Ishikawa (cell line): Measurements from ENCODE around the gene ASNSD1.
A peak's percentile ranks its signal among the peaks of the same experiment; 100 is the strongest.

Experiments
- CEBPB ChIP-seq: IDR thresholded peaks from 2 replicates; pipeline ENCODE4 v1.6.1; 2012
- CREB1 ChIP-seq: IDR thresholded peaks from 2 replicates; pipeline ENCODE4 v1.6.1; 2012; ENCODE audit warnings: low read depth
- EGR1 ChIP-seq: IDR thresholded peaks from 2 replicates; pipeline ENCODE4 v1.6.1; 2012
- EP300 ChIP-seq: IDR thresholded peaks from 2 replicates; pipeline ENCODE4 v1.6.1; 2012; ENCODE audit warnings: borderline replicate concordance
- FOXM1 ChIP-seq: IDR thresholded peaks from 2 replicates; pipeline ENCODE4 v1.6.1; 2012; ENCODE audit warnings: low read depth, borderline replicate concordance
- MAX ChIP-seq: IDR thresholded peaks from 2 replicates; pipeline ENCODE4 v1.6.1; 2012
- NFIC ChIP-seq: IDR thresholded peaks from 2 replicates; pipeline ENCODE4 v1.6.1; 2012
- RAD21 ChIP-seq: IDR thresholded peaks from 2 replicates; pipeline ENCODE4 v1.6.1; 2012; ENCODE audit warnings: low read depth
- REST ChIP-seq: IDR thresholded peaks from 2 replicates; pipeline ENCODE4 v1.6.1; 2012; ENCODE audit warnings: low read depth, mild to moderate bottlenecking
- TAF1 ChIP-seq: IDR thresholded peaks from 2 replicates; pipeline ENCODE4 v1.6.1; 2012; ENCODE audit warnings: low read depth, mild to moderate bottlenecking
- TCF12 ChIP-seq: IDR thresholded peaks from 2 replicates; pipeline ENCODE4 v1.6.1; 2012; ENCODE audit warnings: low read depth
- TEAD4 ChIP-seq: IDR thresholded peaks from 2 replicates; pipeline ENCODE4 v1.6.1; 2012
- USF1 ChIP-seq: IDR thresholded peaks from 2 replicates; pipeline ENCODE4 v1.6.1; 2012
- YY1 ChIP-seq: IDR thresholded peaks from 2 replicates; pipeline ENCODE4 v1.6.1; 2012; ENCODE audit warnings: low read depth
- ZBTB7A ChIP-seq: IDR thresholded peaks from 2 replicates; pipeline ENCODE4 v1.6.1; 2012; ENCODE audit warnings: low read depth

The ASNSD1 gene

GRCh38 chr2:189627789-189628188 is 33.5 kb upstream of the ASNSD1 start:
- TF ChIP-seq TAF1 (no peak), TCF12 (no peak), REST (no peak), MAX (no peak)

DNA sequence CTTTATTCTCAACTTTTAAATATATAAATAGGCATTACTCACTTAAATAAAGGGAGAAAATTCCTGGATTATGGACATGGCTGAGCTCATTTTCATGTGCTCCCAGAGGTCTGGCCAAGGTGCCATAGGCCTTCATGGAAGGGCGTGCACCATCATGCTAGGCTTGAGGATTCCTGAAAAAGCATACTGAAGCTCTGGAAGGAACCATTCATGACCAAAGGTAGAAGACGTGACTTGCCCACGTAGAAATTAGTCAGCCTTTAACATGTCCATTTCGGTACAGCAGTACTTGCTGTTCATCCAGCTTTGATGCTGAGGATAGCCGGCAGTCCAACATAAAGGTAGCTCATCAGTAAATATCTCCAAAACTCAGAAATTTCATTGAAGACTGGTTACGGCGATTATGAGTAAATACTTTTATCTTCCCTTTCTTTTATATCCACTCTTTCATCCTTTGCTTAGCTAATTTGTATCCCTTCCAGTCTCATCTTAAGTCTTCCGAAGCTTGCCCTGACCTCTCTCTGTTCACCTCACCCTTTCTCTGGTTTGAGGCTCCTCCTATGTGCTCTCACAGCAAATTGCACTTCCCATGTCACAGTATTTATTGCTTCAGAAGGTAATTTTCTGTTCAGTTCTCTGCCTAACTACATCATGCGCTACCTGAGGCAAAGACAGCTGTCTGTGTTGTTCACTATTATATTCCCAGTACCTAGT is 32.3 kb upstream of the ASNSD1 start:
- TF ChIP-seq TEAD4 (no peak), RAD21 (peak; percentile 27)

- TF ChIP-seq YY1 (no peak), CEBPB (no peak), TCF12 (no peak), ZBTB7A (no peak), EP300 (no peak), EGR1 (no peak), TEAD4 (no peak), FOXM1 (no peak), USF1 (no peak), RAD21 (no peak), NFIC (no peak), REST (no peak), CREB1 (no peak), MAX (no peak), TAF1 (no peak)
Measured at GRCh38 chr2:189629531-189630453, 31.5 kb upstream of the ASNSD1 start.

DNA sequence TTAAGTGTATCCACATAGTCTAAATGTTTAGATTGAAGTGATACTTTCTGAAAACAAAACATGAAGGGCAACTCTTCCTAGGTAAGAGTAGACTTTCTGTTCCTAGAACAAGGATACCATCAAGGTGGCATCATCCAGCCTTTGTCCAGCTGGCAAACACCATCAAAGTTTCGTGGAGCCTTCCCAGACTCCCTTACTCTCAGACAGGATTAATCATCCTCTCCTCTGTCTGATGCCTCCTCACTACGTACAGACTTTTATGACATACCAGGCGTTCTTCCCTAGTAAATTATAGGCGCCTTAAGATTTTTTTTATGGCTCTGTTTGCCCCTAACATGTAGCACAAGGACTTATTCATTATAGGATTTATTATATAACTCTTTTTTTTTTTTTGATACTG is 29.4 kb upstream of the ASNSD1 start:
- TF ChIP-seq CEBPB: no peak
- no peak for TF ChIP-seq CREB1
- no peak for TF ChIP-seq ZBTB7A
- TF ChIP-seq TCF12: no peak
- no peak for TF ChIP-seq USF1
- no peak for TF ChIP-seq REST
- TF ChIP-seq RAD21: no peak
- TF ChIP-seq NFIC: no peak
- TF ChIP-seq FOXM1: no peak
- TF ChIP-seq MAX: no peak
- no peak for TF ChIP-seq EP300
- TF ChIP-seq YY1: no peak
- no peak for TF ChIP-seq EGR1
- no peak for TF ChIP-seq TAF1
- no peak for TF ChIP-seq TEAD4
